GM21423 (cell line): ENCODE data around the gene LMX1B.

Experiments used
- ATAC-seq: cut with Tn5 transposase; IDR thresholded peaks from one replicate; pipeline ENCODE4 v1.9.1; 2021; ENCODE audit warnings: mild to moderate bottlenecking, moderate library complexity; ENCODE audit not compliant: unreplicated experiment

The LMX1B gene

GRCh38 chr9:126734877-126735276 lies 121.1 kb downstream of the LMX1B start:
- no peak for ATAC-seq

GRCh38 chr9:126735482-126735881 lies 121.8 kb downstream of the LMX1B start:
- ATAC-seq = no peak

GRCh38 chr9:126738553-126738952 lies 124.8 kb downstream of the LMX1B start:
- no peak for ATAC-seq

GRCh38 chr9:126743041-126743440 lies 129.3 kb downstream of the LMX1B start:
- ATAC-seq = no peak

GRCh38 chr9:126745574-126746411 lies 132.1 kb downstream of the LMX1B start:
- no peak for ATAC-seq
